Measurements from ENCODE around the gene GPR26. TPM values are rescaled to one million over a fixed set of nuclear protein-coding genes. Genes with fewer than 3 reads are reported as not detected.

GPR26 gene
- total and polyA plus RNA-seq, 2 experiments from 2014 or later, result not detected

DNA sequence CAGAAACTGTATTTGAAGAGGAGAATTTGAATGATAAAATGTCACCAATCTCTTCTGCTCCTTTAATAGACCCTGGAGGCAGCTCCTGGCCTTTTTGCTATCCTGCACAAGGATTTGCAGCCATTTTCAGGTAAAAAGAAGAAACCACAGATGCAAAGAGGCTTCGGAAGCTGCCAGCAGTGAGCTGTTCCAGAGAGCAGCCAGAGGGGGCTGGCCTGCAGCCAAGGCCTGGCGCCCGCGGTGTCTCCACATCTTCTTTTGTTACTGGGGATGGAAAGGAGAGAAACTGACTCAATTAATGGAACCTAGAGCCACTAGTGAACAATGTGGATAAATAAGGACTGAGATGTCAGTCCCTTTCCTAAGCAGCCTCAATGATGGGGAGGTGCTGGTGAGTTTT is 23.9 kb upstream of the GPR26 start:
- Histone ChIP-seq H3K9me2 (replicated peaks; ENCODE audit: insufficient read depth) (no peaks in the 10 kb centered on the region), H3K4me2 (no peak overlapping the region), H4K20me1 (ENCODE audit: insufficient read depth, poor library complexity, severe bottlenecking) (no peaks in the 10 kb centered on the region), H3K27me3 (peaks cover 6% of the 10 kb centered on the region), H3K79me2 (no peaks in the 10 kb centered on the region), H3K4me1 (ENCODE audit: insufficient read depth) (no peaks in the 10 kb centered on the region), H3K36me3 (replicated peaks; ENCODE audit: insufficient read depth, low read depth) (no peaks in the 10 kb centered on the region), H2AFZ (no peak overlapping the region), H3K4me3 (no peak overlapping the region), H3K27ac (no peak overlapping the region), H3K9me3 (ENCODE audit: low read depth) (no peaks in the 10 kb centered on the region)
- 54% methylated on average over 4 of the region's 4 CpGs for WGBS (ENCODE audit: low lambda C conversion rate, missing lambda C conversion rate)
- DNase-seq (ENCODE audit: low spot score), result no peak
- TF ChIP-seq EZH2phosphoT487 (IDR thresholded peaks at IDR 0.05; ENCODE audit: low read depth, severe bottlenecking, unreplicated experiment) (no peak), EZH2 (IDR thresholded peaks at IDR 0.05; ENCODE audit: borderline replicate concordance) (no peak)
- TF ChIP-seq, protein P1, sequence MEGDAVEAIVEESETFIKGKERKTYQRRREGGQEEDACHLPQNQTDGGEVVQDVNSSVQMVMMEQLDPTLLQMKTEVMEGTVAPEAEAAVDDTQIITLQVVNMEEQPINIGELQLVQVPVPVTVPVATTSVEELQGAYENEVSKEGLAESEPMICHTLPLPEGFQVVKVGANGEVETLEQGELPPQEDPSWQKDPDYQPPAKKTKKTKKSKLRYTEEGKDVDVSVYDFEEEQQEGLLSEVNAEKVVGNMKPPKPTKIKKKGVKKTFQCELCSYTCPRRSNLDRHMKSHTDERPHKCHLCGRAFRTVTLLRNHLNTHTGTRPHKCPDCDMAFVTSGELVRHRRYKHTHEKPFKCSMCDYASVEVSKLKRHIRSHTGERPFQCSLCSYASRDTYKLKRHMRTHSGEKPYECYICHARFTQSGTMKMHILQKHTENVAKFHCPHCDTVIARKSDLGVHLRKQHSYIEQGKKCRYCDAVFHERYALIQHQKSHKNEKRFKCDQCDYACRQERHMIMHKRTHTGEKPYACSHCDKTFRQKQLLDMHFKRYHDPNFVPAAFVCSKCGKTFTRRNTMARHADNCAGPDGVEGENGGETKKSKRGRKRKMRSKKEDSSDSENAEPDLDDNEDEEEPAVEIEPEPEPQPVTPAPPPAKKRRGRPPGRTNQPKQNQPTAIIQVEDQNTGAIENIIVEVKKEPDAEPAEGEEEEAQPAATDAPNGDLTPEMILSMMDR (IDR thresholded peaks at IDR 0.05; ENCODE audit: poor library complexity), result no peak

DNA sequence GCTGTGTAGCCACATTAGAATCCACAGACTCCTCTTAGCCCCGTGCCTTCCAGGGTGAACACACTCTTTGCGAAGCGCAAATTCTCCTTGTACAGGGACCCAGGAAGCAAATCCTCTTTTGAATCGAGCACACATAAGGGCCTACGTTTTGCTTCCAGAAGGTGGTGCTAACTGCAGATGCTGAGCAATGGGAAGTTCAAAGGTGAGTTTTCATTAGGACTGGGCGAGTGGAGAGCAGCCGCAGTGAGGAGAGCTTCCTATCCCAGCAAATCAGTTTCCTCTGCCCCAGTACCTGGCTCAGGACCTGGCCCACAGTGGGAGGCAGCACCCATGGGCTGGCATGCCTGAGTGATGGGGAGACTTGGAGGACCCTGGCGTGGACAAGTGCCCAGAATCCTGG is 23.5 kb upstream of the GPR26 start:
- Histone ChIP-seq H2AFZ (no peak overlapping the region), H3K27me3 (peaks cover 9% of the 10 kb centered on the region), H3K9me3 (ENCODE audit: low read depth) (no peaks in the 10 kb centered on the region), H3K4me2 (no peak overlapping the region), H3K36me3 (replicated peaks; ENCODE audit: insufficient read depth, low read depth) (no peaks in the 10 kb centered on the region), H3K79me2 (no peaks in the 10 kb centered on the region), H3K9me2 (replicated peaks; ENCODE audit: insufficient read depth) (no peaks in the 10 kb centered on the region), H3K27ac (no peak overlapping the region), H3K4me3 (no peak overlapping the region), H3K4me1 (ENCODE audit: insufficient read depth) (no peaks in the 10 kb centered on the region), H4K20me1 (ENCODE audit: insufficient read depth, poor library complexity, severe bottlenecking) (no peaks in the 10 kb centered on the region)
- peak; percentile 33 for DNase-seq (ENCODE audit: low spot score)
- WGBS (ENCODE audit: low lambda C conversion rate, missing lambda C conversion rate), result 63% methylated on average over 8 of the region's 8 CpGs
- no peak for TF ChIP-seq EZH2phosphoT487 (IDR thresholded peaks at IDR 0.05; ENCODE audit: low read depth, severe bottlenecking, unreplicated experiment)
- TF ChIP-seq, protein P1 (IDR thresholded peaks at IDR 0.05; ENCODE audit: poor library complexity), result peak; percentile 35
- no peak for TF ChIP-seq EZH2 (IDR thresholded peaks at IDR 0.05; ENCODE audit: borderline replicate concordance)

DNA sequence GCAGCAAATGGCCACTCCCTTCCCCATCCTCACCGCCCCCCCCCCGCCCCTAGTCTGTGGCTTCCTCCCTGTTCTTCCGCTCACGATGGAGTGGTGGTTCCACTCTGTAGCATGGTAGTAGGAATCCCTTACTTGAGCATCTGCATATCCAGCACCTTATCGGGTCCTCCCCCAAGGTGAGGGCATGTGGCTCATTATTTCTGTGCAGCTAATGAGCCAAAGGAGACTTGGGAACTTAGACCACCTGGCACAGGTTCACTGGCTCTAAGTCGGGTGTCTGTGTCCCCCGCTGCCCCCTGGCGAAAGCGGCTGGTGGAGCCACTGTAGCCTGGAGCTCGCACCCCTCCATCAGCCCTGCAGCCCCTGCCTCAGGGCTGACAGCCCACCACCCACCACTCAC is 22.8 kb upstream of the GPR26 start:
- H3K27me3 ChIP-seq, result peaks cover 15% of the 10 kb centered on the region
- no peak overlapping the region for H3K4me3 ChIP-seq
- no peaks in the 10 kb centered on the region for H3K9me3 ChIP-seq (ENCODE audit: low read depth)
- DNase-seq (ENCODE audit: low spot score), result no peak
- no peaks in the 10 kb centered on the region for H3K79me2 ChIP-seq
- no peak overlapping the region for H2AFZ ChIP-seq
- no peak for TF ChIP-seq EZH2 (IDR thresholded peaks at IDR 0.05; ENCODE audit: borderline replicate concordance)
- no peak for TF ChIP-seq EZH2phosphoT487 (IDR thresholded peaks at IDR 0.05; ENCODE audit: low read depth, severe bottlenecking, unreplicated experiment)
- TF ChIP-seq, protein P1 (IDR thresholded peaks at IDR 0.05; ENCODE audit: poor library complexity), result no peak
- H3K27ac ChIP-seq, result no peak overlapping the region
- no peaks in the 10 kb centered on the region for H3K36me3 ChIP-seq (replicated peaks; ENCODE audit: insufficient read depth, low read depth)
- H3K4me2 ChIP-seq, result no peak overlapping the region
- no peaks in the 10 kb centered on the region for H4K20me1 ChIP-seq (ENCODE audit: insufficient read depth, poor library complexity, severe bottlenecking)
- no peaks in the 10 kb centered on the region for H3K9me2 ChIP-seq (replicated peaks; ENCODE audit: insufficient read depth)
- WGBS (ENCODE audit: low lambda C conversion rate, missing lambda C conversion rate), result 84% methylated on average over 10 of the region's 10 CpGs
- no peaks in the 10 kb centered on the region for H3K4me1 ChIP-seq (ENCODE audit: insufficient read depth)

DNA sequence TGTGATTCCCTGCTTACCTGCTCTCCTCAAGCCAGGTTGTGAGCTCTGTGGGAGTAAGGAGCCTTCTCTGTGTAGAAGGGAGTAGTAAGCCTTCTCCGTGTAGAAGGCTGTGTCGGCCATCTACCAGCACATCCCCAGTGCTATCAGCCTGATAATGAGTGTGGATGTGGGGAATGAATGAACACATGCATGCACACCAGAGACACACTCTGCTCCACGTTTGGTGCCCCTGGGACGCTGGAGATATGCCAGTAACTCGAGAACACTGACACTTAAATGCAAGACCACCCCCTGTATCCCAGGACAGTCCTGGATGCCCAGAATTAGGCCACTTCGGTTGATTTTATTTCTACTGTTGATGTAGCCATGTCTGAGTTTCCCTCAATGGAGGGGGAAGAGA is 21.1 kb upstream of the GPR26 start:
- H3K79me2 ChIP-seq, result no peaks in the 10 kb centered on the region
- no peak for TF ChIP-seq EZH2 (IDR thresholded peaks at IDR 0.05; ENCODE audit: borderline replicate concordance)
- TF ChIP-seq EZH2phosphoT487 (IDR thresholded peaks at IDR 0.05; ENCODE audit: low read depth, severe bottlenecking, unreplicated experiment), result no peak
- TF ChIP-seq, protein P1 (IDR thresholded peaks at IDR 0.05; ENCODE audit: poor library complexity), result no peak
- H3K9me3 ChIP-seq (ENCODE audit: low read depth), result no peaks in the 10 kb centered on the region
- peaks cover 19% of the 10 kb centered on the region for H3K27me3 ChIP-seq
- H2AFZ ChIP-seq, result no peak overlapping the region
- WGBS (ENCODE audit: low lambda C conversion rate, missing lambda C conversion rate), result 76% methylated on average over 6 of the region's 6 CpGs
- H3K4me2 ChIP-seq, result no peak overlapping the region
- H3K4me3 ChIP-seq, result no peak overlapping the region
- no peaks in the 10 kb centered on the region for H3K36me3 ChIP-seq (replicated peaks; ENCODE audit: insufficient read depth, low read depth)
- H4K20me1 ChIP-seq (ENCODE audit: insufficient read depth, poor library complexity, severe bottlenecking), result no peaks in the 10 kb centered on the region
- no peak overlapping the region for H3K27ac ChIP-seq
- no peaks in the 10 kb centered on the region for H3K4me1 ChIP-seq (ENCODE audit: insufficient read depth)
- no peak for DNase-seq (ENCODE audit: low spot score)
- no peaks in the 10 kb centered on the region for H3K9me2 ChIP-seq (replicated peaks; ENCODE audit: insufficient read depth)
